Measurements from ENCODE around the gene C1orf146. TPM values are rescaled to one million over a fixed set of nuclear protein-coding genes. Genes with fewer than 3 reads are reported as not detected.
"Not testable (repeated sequence)": the region's sequence is repeated elsewhere in the genome, so short reads cannot be mapped to it uniquely, and the experiment has no call there.

C1orf146 gene, protein sequence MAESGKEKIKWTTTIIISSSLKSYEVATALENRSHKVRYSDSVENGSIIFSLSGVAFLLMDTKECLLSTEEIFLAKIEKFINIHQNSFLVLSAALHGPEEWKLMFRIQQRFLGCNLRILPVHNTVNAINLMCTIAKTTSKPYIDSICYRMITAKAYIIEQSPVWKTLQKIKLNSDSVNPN
- polyA plus RNA-seq (ENCODE audit: insufficient read length in 3 of 3), result under 1 TPM in 1 of 3 donors, not detected in 2; 0.32 TPM
- long read RNA-seq, donor 1, result 0 reads
- long read RNA-seq, donor 2, partial matches to known transcripts, result 0 of 5 reads
- long read RNA-seq, donor 2, other reads (novel, unspliced or antisense), result 5 of 5 reads
- long read RNA-seq, donor 3, result 0 reads
- long read RNA-seq, donor 4, result 0 reads
- long read RNA-seq, donor 5, result 0 reads
- long read RNA-seq, donor 6, result 0 reads
- long read RNA-seq, donor 7, result 0 reads
- long read RNA-seq, donor 8, result 0 reads
- long read RNA-seq, donor 9, result 0 reads
- long read RNA-seq, donor 10, result 0 reads
- long read RNA-seq, donor 11, partial matches to known transcripts, result 7 of 7 reads
- long read RNA-seq, donor 11, other reads (novel, unspliced or antisense), result 0 of 7 reads
- long read RNA-seq, donor 12, result 0 reads
- long read RNA-seq, donor 13, result 0 reads
- long read RNA-seq, donor 14, result 0 reads
- long read RNA-seq, donor 15, partial matches to known transcripts, result 15 of 22 reads
- long read RNA-seq, donor 15, other reads (novel, unspliced or antisense), result 7 of 22 reads
- long read RNA-seq, donor 16, result 0 reads

DNA sequence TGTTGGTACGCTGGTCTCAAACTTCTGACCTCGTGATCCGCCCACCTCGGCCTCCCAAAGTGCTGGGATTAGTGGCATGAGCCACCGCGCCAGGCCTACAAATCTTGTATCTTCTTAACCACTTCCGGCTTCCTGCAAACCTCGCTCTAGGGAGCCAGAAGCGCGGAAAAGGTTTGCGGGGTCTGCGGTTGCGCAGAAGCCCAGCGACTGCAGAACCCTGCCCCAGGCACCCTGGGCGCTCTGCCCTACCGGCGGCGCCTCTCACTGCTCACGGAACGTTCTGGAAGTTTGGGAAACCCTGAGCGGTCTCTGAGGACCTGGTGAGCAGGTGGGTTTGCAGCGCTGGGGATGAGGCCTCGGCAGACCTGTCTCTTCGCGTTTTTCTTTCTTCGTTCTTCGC lies at the start of gene C1orf146:
C1orf146 (plus strand) TSS at position 195 of the 400 bp plus-strand sequence. CDS start 13,506 bp downstream, outside the sequence.
- DNase-seq, result no peak

DNA sequence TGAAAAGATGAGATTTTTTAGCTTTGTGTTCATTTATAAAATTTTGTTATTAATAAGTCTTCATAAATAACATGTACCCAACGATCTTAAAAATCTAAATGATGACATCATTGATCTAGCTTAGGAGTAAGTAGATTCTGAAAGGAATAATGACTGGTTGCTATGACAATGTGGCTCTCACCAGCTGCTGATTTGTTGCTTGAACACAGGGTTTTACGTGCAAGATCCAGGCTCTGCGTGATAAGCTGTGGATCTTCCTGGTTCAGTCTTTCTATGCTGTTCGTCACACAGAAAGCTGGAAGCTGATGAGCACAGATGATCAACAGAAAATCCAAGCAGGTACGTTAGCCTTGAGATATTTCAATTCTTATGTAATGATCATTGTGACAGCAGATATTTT lies 49.1 kb upstream of the C1orf146 start:
- DNase-seq, result no peak

DNA sequence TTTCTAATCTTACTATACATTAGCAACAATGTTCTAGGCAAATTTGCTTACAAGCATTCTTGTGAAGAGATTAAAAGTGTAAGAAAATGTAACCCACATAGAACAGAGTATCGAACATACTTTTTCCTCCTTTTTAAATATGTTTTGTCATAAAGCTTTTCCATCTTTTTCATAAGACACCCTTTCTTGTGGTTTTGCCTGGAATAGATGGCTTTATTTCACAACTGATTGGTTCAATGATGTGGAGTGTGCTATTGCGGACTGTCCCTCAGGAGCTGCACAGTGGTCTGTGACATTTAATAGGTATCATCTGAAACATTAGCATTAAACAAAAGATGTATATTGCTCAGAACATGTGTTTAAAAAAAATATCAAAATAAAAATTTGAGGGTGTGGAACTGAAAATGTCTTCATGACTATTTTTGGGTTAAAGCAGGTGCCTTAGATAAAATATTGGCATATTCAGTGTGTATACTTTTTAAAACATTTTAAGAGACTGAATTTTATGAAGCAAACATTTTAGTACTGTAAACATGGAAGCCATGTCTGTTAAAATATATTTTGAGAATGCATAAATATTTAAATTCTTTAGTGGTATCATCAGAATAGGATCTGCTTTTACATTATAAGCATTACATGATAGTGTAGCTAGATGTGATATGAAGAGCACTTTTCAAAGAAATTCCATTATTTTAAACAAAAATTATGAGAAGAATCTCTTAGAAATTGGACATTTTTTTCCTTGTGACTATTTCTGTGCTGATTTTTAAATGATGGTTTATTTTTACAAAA lies 48.3 kb upstream of the C1orf146 start:
- no peak for DNase-seq

DNA sequence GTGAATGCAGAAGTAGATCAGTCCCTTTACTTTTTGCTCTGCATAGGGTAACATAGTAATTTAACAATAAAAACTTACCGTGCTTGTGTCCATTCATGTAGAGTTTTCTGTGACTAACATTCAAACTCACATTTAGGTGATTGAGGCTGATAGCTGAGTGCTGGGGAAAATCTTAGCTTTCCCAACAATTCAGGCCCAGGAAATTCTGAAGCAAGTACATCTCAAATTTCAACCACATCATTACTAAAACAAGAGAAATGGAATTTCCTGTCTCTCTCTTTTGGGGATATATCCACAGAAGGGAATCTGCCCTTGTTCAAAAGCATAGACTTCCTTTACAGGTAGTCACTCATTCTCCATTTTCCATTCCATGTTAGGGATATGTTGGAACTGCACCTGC lies 33.1 kb upstream of the C1orf146 start:
- no peak for DNase-seq

GRCh38 chr1:92186081-92186480 lies 31.6 kb upstream of the C1orf146 start:
- no peak for DNase-seq

GRCh38 chr1:92188436-92189255 lies 29.1 kb upstream of the C1orf146 start:
- no peak for DNase-seq

GRCh38 chr1:92191726-92192125 lies 26.0 kb upstream of the C1orf146 start:
- DNase-seq, result no peak

DNA sequence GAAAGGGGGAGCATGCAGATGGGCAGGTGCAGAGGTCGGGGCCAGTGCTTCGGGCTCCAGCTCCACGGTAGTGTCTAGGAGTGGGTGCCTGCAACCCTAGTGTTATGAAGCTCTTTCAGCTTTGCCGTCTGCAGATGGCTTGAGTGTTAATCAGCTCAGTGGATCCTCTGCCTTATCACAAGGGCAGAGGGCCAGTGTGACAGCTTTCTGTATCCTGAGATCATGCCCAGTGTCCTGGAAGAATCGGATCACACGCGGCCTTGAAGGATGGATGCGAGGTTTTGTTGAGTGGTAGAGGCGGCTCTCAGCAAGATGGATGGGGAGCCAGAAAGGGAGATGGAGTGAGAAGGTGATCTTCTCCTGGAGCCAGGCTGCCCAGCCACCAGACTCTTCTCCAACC lies 25.5 kb upstream of the C1orf146 start:
- no peak for DNase-seq

- no peak for DNase-seq
Observed at GRCh38 chr1:92194511-92194910, 23.2 kb upstream of the C1orf146 start.

DNA sequence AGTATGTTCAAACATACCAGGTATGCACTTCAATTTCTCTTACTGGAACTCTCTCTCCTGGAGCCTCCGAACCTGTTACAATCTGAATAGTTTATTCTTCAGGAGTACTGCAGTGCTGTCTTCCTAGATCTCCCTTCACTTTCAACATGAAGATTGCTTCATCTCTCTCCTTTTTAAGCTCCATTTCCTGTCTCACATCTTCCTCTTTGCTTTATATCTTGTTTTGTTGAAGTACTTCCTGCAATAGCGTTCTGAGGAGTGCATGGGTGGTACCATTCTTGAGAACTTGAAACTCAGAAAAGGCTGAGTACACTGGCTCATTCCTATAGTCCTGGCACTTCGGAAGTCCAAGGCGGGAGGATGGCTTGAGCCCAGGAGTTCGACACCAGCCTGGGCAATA lies 15.7 kb upstream of the C1orf146 start:
- no peak for DNase-seq

DNA sequence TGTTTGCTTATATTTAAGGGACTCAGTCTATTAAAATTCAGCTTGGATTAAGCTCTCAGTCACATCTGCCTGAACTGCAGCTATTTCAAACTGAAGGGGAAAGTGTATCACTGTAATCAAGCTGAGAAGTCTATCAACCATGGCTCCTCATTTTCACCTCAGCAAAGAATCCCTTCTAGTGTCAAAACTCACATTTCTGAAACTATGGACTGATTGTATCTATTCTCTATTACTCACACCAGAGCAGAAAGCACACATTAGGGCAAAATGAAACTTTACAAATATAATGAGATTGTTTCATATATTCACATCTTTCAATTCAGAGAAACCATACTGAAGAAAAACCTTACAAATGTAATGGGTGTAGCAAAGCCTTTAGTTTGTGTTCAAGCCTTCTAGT lies 14.6 kb upstream of the C1orf146 start:
- DNase-seq, result no peak

GRCh38 chr1:92210701-92211100 lies 7.0 kb upstream of the C1orf146 start:
- DNase-seq, result no peak

DNA sequence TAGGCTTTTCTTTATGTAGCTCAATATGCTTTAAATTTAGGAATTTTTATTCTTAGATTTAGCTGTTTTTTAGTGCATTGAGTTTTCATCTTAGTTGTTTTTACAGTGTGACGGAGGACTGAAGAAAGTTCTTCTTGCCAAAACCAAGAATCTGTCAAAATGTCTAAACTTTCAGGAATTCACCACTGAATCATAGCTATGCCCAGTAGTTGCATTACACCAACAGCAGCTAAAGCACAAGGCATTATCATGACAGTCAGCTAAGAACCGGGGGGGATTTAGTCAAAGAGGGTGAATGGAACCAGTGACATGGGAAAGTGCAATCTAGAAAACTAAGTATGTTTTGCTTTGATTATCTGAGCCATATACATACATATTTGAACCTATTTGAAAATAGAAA lies 6.5 kb upstream of the C1orf146 start:
- no peak for DNase-seq

DNA sequence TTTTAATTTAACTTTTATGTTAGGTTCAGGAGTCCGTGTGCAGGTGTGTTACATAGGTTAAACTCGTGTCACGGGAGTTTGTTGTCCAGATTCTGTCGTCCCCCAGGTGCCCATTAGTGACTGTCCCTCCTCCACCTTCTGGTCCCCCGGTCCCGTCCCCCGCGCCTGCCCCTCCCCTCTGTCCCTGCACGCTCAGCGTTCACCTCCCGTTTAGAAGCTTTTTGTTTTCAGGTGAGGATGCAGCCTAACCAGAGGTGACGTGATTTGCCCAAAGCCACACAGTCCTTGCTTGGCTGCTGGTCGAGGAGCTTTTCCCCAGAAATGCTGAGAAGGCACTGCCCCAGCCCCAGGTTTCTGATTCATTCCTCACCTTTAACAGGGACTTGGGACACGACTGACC lies 844 bp downstream of the C1orf146 start:
- DNase-seq, result no peak

GRCh38 chr1:92219028-92219427 lies 1.3 kb downstream of the C1orf146 start:
- no peak for DNase-seq

DNA sequence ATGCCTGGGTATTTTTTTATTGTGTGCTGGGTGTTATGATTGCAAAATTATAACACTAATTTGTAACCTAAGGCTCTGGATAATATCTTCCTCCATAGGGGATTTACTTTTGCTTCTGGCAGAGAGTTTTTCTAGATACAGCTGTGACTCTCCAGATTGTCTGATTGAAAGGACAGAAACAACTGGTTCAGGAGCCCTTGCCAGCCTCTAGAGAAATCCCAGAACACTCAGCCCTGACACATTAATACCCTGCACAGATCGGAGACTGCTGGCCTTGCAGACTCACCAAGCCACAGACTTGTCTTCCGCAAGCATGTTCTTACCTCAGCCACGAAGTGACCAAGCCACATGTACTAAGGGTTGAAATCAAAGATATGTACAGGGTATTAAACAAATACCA lies 10.7 kb downstream of the C1orf146 start:
- DNase-seq, result no peak

- DNase-seq, result no peak
Observed at GRCh38 chr1:92230736-92231135, 13.0 kb downstream of the C1orf146 start.

GRCh38 chr1:92240034-92240433 lies 22.3 kb downstream of the C1orf146 start:
- no peak for DNase-seq

GRCh38 chr1:92244376-92244775 lies 26.7 kb downstream of the C1orf146 start:
- no peak for DNase-seq

- DNase-seq, result not testable (repeated sequence)
Observed at GRCh38 chr1:92254714-92255113, 37.0 kb downstream of the C1orf146 start.

DNA sequence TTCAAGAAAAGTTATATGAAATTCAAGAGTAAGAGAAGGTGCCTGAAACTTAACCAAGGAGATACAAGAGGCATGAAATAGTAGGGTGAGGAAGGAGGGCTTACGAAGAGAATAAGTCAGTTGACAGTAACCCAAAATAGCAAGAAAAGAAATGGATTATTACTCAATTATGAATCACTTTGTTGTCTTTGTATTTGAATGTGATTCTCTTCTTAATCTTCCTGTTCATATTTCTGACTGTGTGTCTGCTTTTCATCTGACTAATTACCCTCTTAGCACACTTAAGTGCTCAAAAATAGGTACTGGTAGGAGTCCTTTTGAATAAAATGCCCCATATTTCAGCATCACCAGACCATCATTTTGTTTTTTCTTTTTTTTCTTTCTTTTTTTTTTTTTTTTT lies 41.6 kb downstream of the C1orf146 start:
- DNase-seq, result no peak

GRCh38 chr1:92262516-92262915 lies 44.8 kb downstream of the C1orf146 start:
- DNase-seq, result no peak
